H1 (cell line): Measurements from ENCODE around the gene NXN. TPM values are rescaled to one million over a fixed set of nuclear protein-coding genes. Genes with fewer than 3 reads are reported as not detected.

Experiments
- CTCF ChIA-PET: fragments of 300-600 bp; sonication (Branson Sonifier 250); formaldehyde crosslinking; loops from one replicate; lab custom pipeline; 2021; ENCODE audit not compliant: partially characterized antibody; lab: Charles Lee
- POLR2A ChIA-PET: fragments of 300-600 bp; sonication (Branson Sonifier 250); formaldehyde crosslinking; loops from one replicate; lab custom pipeline; 2021; ENCODE audit warnings: inconsistent platforms; ENCODE audit not compliant: partially characterized antibody; lab: Charles Lee
- DNase-seq, 2 experiments: peaks; one replicate each; pipeline versions ENCODE4 v3.0.0 to v3.0.0-alpha.2; 2010 to 2022; ENCODE audit warnings: low spot score in 2 of 2, low read depth in 1 of 2, mixed read lengths in 1 of 2
- FAIRE-seq: peaks from 2 replicates; lab custom pipeline; 2011; peaks lifted over from hg19 to GRCh38; lab: Jason Lieb, UNC
- H2AFZ ChIP-seq: 2 replicates; pipeline ENCODE4 v1.8.1; 2012; ENCODE audit warnings: low read length, inconsistent platforms
- H2AK5ac ChIP-seq: 2 replicates; pipeline ENCODE4 v1.6.1; 2013; ENCODE audit warnings: low read depth, low read length
- H2BK120ac ChIP-seq: replicated peaks from 2 replicates; pipeline ENCODE3; 2013; ENCODE audit warnings: low read depth, low read length, inconsistent platforms
- H2BK12ac ChIP-seq: 2 replicates; pipeline ENCODE4 v1.6.1; 2013; ENCODE audit warnings: low read depth, low read length
- H2BK15ac ChIP-seq: 2 replicates; pipeline ENCODE4 v1.6.1; 2013; ENCODE audit warnings: low read length
- H2BK20ac ChIP-seq: 2 replicates; pipeline ENCODE4 v1.6.1; 2013; ENCODE audit warnings: low read length
- H2BK5ac ChIP-seq: 2 replicates; pipeline ENCODE4 v1.6.1; 2013; ENCODE audit warnings: low read depth, low read length
- H3K14ac ChIP-seq: 2 replicates; pipeline ENCODE4 v1.6.1; 2013; ENCODE audit warnings: inconsistent platforms; ENCODE audit not compliant: insufficient read length
- H3K18ac ChIP-seq: 2 replicates; pipeline ENCODE4 v1.6.1; 2013; ENCODE audit warnings: low read length; ENCODE audit errors: extremely low read depth
- H3K23ac ChIP-seq: 2 replicates; pipeline ENCODE4 v1.6.1; 2013; ENCODE audit warnings: inconsistent platforms; ENCODE audit not compliant: insufficient read length
- H3K23me2 ChIP-seq: 2 replicates; pipeline ENCODE4 v1.6.1; 2013; ENCODE audit warnings: low read depth, low read length
- H3K27ac ChIP-seq: 2 replicates; pipeline ENCODE4 v1.6.1; 2011; ENCODE audit warnings: low read depth, low read length, inconsistent platforms
- H3K27me3 ChIP-seq, 4 experiments: replicated peaks in 1 of 4; 1 replicate in 1 of 4; 2 replicates in 3 of 4; pipeline versions ENCODE4 v1.6.1 to v1.8.1; 2011 to 2013; ENCODE audit warnings: low read length in 3 of 4, mild to moderate bottlenecking in 3 of 4, inconsistent platforms in 2 of 4, mixed read lengths in 2 of 4, moderate library complexity in 1 of 4; ENCODE audit not compliant: control insufficient read depth in 3 of 4, insufficient read depth in 3 of 4; ENCODE audit errors: extremely low read depth in 1 of 4
- H3K36me3 ChIP-seq, 4 experiments: 2 replicates each; pipeline versions ENCODE4 v1.6.1 to v1.8.1; 2011 to 2013; ENCODE audit warnings: mild to moderate bottlenecking in 4 of 4, low read length in 3 of 4, moderate library complexity in 2 of 4, control low read depth in 1 of 4, inconsistent platforms in 1 of 4; ENCODE audit not compliant: insufficient read depth in 4 of 4, control insufficient read depth in 2 of 4
- H3K4ac ChIP-seq: replicated peaks from 2 replicates; pipeline ENCODE3; 2013; ENCODE audit warnings: low read length, low read depth, mixed read lengths, inconsistent platforms; ENCODE audit not compliant: insufficient read length
- H3K4me1 ChIP-seq, 4 experiments: replicated peaks in 1 of 4; 1 replicate in 1 of 4; 2 replicates in 3 of 4; pipeline versions ENCODE4 v1.6.1 to v1.8.1; 2011 to 2013; ENCODE audit warnings: low read length in 3 of 4, inconsistent platforms in 2 of 4, mixed read lengths in 1 of 4; ENCODE audit not compliant: insufficient read depth in 4 of 4, control insufficient read depth in 3 of 4
- H3K4me2 ChIP-seq, 2 experiments: 2 replicates each; pipeline versions ENCODE4 v1.6.1 to v1.8.1; 2011 to 2013; ENCODE audit warnings: low read depth in 2 of 2, low read length in 2 of 2, control low read depth in 1 of 2, inconsistent platforms in 1 of 2, mild to moderate bottlenecking in 1 of 2; ENCODE audit not compliant: insufficient read depth in 1 of 2
- H3K4me3 ChIP-seq, 4 experiments: fragments of 200-600, 300-600 bp in 1 of 4; sonication (generic), shearing (Covaris generic), sonication (Bioruptor Twin) in 1 of 4; 2 replicates each; pipeline versions ENCODE4 v1.5.1 to v1.8.1; 2011 to 2016; ENCODE audit warnings: low read length in 4 of 4, low read depth in 3 of 4, control low read depth in 2 of 4, inconsistent platforms in 2 of 4, mild to moderate bottlenecking in 2 of 4, mixed read lengths in 1 of 4, moderate library complexity in 1 of 4; ENCODE audit not compliant: insufficient read depth in 2 of 4; ENCODE audit errors: extremely low read depth in 1 of 4
- H3K56ac ChIP-seq: replicated peaks from 2 replicates; pipeline ENCODE3; 2013; ENCODE audit warnings: low read depth, mild to moderate bottlenecking, mixed read lengths, low read length, inconsistent platforms; ENCODE audit not compliant: insufficient read length
- H3K79me1 ChIP-seq: 2 replicates; pipeline ENCODE4 v1.6.1; 2013; ENCODE audit warnings: low read depth, low read length, control low read depth
- H3K79me2 ChIP-seq, 2 experiments: 2 replicates each; pipeline versions ENCODE4 v1.6.1 to v1.8.1; 2012 to 2013; ENCODE audit warnings: low read length in 2 of 2, mild to moderate bottlenecking in 2 of 2, inconsistent platforms in 1 of 2; ENCODE audit not compliant: insufficient read depth in 2 of 2, control insufficient read depth in 1 of 2
- H3K9ac ChIP-seq, 4 experiments: replicated peaks in 1 of 4; 1 replicate in 1 of 4; 2 replicates in 3 of 4; pipeline versions ENCODE4 v1.6.1 to v1.8.1; 2011 to 2013; ENCODE audit warnings: low read depth in 3 of 4, low read length in 3 of 4, control low read depth in 2 of 4, mild to moderate bottlenecking in 2 of 4, moderate library complexity in 2 of 4, inconsistent platforms in 1 of 4; ENCODE audit errors: extremely low read depth in 1 of 4
- H3K9me3 ChIP-seq, 2 experiments: 2 replicates each; pipeline versions ENCODE4 v1.6.1 to v1.8.1; 2012 to 2013; ENCODE audit warnings: mild to moderate bottlenecking in 2 of 2, moderate library complexity in 2 of 2, control low read depth in 1 of 2, inconsistent platforms in 1 of 2, low read depth in 1 of 2, low read length in 1 of 2, mixed read lengths in 1 of 2; ENCODE audit not compliant: insufficient read depth in 2 of 2
- H4K20me1 ChIP-seq, 2 experiments: replicated peaks in 1 of 2; 2 replicates each; pipeline versions ENCODE3 to v1.8.1; 2011 to 2013; ENCODE audit warnings: inconsistent platforms in 2 of 2, low read length in 2 of 2, mild to moderate bottlenecking in 1 of 2; ENCODE audit not compliant: insufficient read depth in 2 of 2, control insufficient read depth in 1 of 2
- H4K5ac ChIP-seq: 2 replicates; pipeline ENCODE4 v1.6.1; 2013; ENCODE audit warnings: low read length, low read depth, mixed read lengths, inconsistent platforms; ENCODE audit not compliant: insufficient read length
- H4K8ac ChIP-seq: 2 replicates; pipeline ENCODE4 v1.8.0; 2013; ENCODE audit warnings: mild to moderate bottlenecking, moderate library complexity, low read length, inconsistent platforms; ENCODE audit not compliant: insufficient read depth; ENCODE audit errors: extremely low read depth
- H4K91ac ChIP-seq: replicated peaks from 2 replicates; pipeline ENCODE3; 2013; ENCODE audit warnings: low read length, mixed read lengths, inconsistent platforms; ENCODE audit not compliant: insufficient read length
- ATF3 ChIP-seq: IDR thresholded peaks from 2 replicates; pipeline ENCODE4 v1.6.1; 2011; ENCODE audit warnings: low read depth, mild to moderate bottlenecking, low read length; ENCODE audit not compliant: insufficient read depth
- CTBP2 ChIP-seq: IDR thresholded peaks from 2 replicates; pipeline ENCODE4 v1.7.0; 2011; ENCODE audit warnings: borderline replicate concordance, mild to moderate bottlenecking, moderate library complexity, mixed read lengths, low read length; ENCODE audit not compliant: insufficient read depth, insufficient read length
- GTF2F1 ChIP-seq: IDR thresholded peaks from 2 replicates; pipeline ENCODE4 v1.6.1; 2012; ENCODE audit warnings: low read depth, low read length, improper control_type of control experiment, borderline replicate concordance
- HDAC6 ChIP-seq: IDR thresholded peaks from one replicate; pipeline ENCODE4 v1.7.1; 2012; ENCODE audit warnings: low read depth, mild to moderate bottlenecking, inconsistent platforms, low read length, moderate library complexity
- JUN ChIP-seq: IDR thresholded peaks from 2 replicates; pipeline ENCODE4 v1.6.1; 2011; ENCODE audit warnings: low read depth, mild to moderate bottlenecking, improper control_type of control experiment, low read length
- JUND ChIP-seq: IDR thresholded peaks from 2 replicates; pipeline ENCODE4 v1.6.1; 2011; ENCODE audit warnings: mild to moderate bottlenecking, improper control_type of control experiment, low read length
- RXRA ChIP-seq: IDR thresholded peaks from 2 replicates; pipeline ENCODE4 v1.6.1; 2011; ENCODE audit warnings: low read depth, mild to moderate bottlenecking, low read length, moderate library complexity; ENCODE audit not compliant: insufficient read depth
- WGBS, 2 experiments: shearing (Covaris generic) in 1 of 2; methylation state at CpG; one replicate each; pipeline versions ENCODE4 v1.1.6 to v1.1.7; 2013 to 2015; ENCODE audit warnings: low lambda C conversion rate in 2 of 2, mixed read lengths in 2 of 2, inconsistent platforms in 1 of 2, low coverage in 1 of 2, missing lambda C conversion rate in 1 of 2; ENCODE audit not compliant: insufficient replicate concordance in 2 of 2, insufficient coverage in 1 of 2, insufficient read length in 1 of 2; ENCODE audit errors: extremely low coverage in 1 of 2, missing lambda C conversion rate in 1 of 2; 5-methylcytosine and 5-hydroxymethylcytosine counted together
- polyA plus RNA-seq, 7 experiments: library from polyadenylated mRNA; depleted of rRNA in 3 of 7; stranded (reverse) in 5 of 7; unstranded in 2 of 7; fragments of >200 nt in 5 of 7; fragments of 200-250 nt in 2 of 7; gene quantifications; 1 replicate in 5 of 7; 2 replicates in 1 of 7; 4 replicates in 1 of 7; pipeline versions ENCODE4 v1.2.1 to v1.2.3, GENCODE V29; 2011 to 2013; ENCODE audit warnings: missing spikeins in 2 of 7, mixed read lengths in 2 of 7
- total RNA-seq: library from RNA; stranded (reverse); fragmentation: NEBNext Ultra II Directional; extraction: Animal tissue kit (Norgen Biotek cat#: 25700); gene quantifications from 2 replicates; pipeline ENCODE4 v1.2.1, GENCODE V29; 2021

NXN gene
- total and polyA plus RNA-seq, 2 of the 8 experiments (the other 6 are each of a cell fraction or from before 2014, with no cell fraction given), result 94.1 to 107 TPM

- Histone ChIP-seq H3K79me1 (peaks cover 4% of the 10 kb centered on the region; the same call in 1 of the 2 replicates), H3K18ac (no peak overlapping the region), H4K5ac (no peak overlapping the region), H3K27ac (no peak overlapping the region), H2BK5ac (no peak overlapping the region), H3K9me3 (no peaks in the 10 kb centered on the region), H2AK5ac (0 out of 2 replicates have a peak overlapping the region, but pooled peaks have one; percentile 40), H3K56ac (no peak overlapping the region), H2BK15ac (no peak overlapping the region), H3K4me2 (no peak overlapping the region), H3K9ac (no peak overlapping the region), H3K36me3 (peaks cover 0 to 5% (median 2%) of the 10 kb centered on the region in 4 experiments; a peak in 2 of 8 replicates), H2BK12ac (no peak overlapping the region), H4K8ac (no peak overlapping the region), H4K91ac (no peak overlapping the region), H3K23ac (no peak overlapping the region), H3K14ac (no peak overlapping the region), H4K20me1 (peaks cover 4 to 5% of the 10 kb centered on the region in 2 experiments), H3K4me1 (no peaks in the 10 kb centered on the region; a peak in 1 of 7 replicates), H3K4me3 (no peak overlapping the region), H3K79me2 (peaks cover 0 to 23% of the 10 kb centered on the region in 2 experiments; a peak in 2 of 4 replicates), H3K4ac (no peak overlapping the region), H2BK120ac (no peak overlapping the region), H2BK20ac (no peak overlapping the region), H3K23me2 (no peaks in the 10 kb centered on the region), H2AFZ (no peak overlapping the region), H3K27me3 (no peaks in the 10 kb centered on the region)
- CTCF ChIA-PET, result interaction anchor here (0.6 to 1.7 kb wide), 7 partner anchors 8 to 138 kb away, joined by 3 to 6 read pairs (median 4); no protein-coding TSS in a partner anchor
- DNase-seq (no peak), FAIRE-seq (no peak)
- WGBS, 2 experiments, result 89% methylated on average over 9 of the region's 9 CpGs; no CpG with 5 or more reads in 1 of the 2 experiments
- POLR2A ChIA-PET, result no interaction called here
- TF ChIP-seq HDAC6, result no peak
- no peak for TF ChIP-seq JUND
- no peak for TF ChIP-seq ATF3
- no peak for TF ChIP-seq JUN
- no peak for TF ChIP-seq GTF2F1
- no peak for TF ChIP-seq CTBP2
- no peak for TF ChIP-seq RXRA
These were observed 118.2 kb downstream of the NXN start for GRCh38 chr17:861364-861763.
